Measurements from ENCODE around the gene LRRC26. TPM values are rescaled to one million over a fixed set of nuclear protein-coding genes. Genes with fewer than 3 reads are reported as not detected.
"Not testable (repeated sequence)": the region's sequence is repeated elsewhere in the genome, so short reads cannot be mapped to it uniquely, and the experiment has no call there.

Gene LRRC26
- total RNA-seq, 1 donor: not detected

DNA sequence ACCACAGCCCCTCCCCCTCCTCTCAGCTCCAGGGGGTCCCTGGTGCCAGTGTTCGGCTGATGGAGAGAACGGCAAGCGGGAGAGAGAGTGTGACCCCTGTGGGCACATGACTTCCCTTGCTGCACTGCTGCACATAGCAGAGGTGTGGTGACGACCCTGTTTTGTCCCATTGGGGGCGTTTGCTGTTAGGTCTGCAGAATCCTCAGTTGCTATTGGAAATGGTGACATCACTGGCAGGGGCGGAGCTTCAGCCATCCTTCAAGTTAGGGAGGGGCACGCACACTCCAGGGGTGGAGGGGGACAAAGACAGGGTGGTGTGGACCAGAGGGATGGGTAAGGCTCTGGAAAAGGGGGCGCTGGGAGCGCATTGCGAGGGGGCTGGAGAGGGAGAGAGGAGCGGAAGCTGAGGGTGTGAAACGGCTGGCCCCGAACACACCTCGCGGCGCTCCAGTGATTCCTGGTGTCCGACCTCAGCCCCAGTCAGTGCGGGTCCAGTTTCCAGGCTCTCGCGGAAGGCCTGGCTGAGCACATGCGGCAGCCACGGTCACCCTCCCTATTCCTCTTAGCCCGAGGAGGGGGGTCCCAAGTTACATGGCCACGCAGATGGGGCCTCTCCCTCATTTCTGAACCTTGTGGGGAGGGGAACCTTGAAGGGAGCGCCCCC lies 31.7 kb downstream of the LRRC26 start:
- no peak for TF ChIP-seq CTCF (IDR thresholded peaks at IDR 0.05; ENCODE audit: extremely low read depth, low read depth, low read length)
- H3K4me3 ChIP-seq (ENCODE audit: insufficient read depth, low read length): no peak overlapping the region
- no peak overlapping the region for H2AFZ ChIP-seq (ENCODE audit: low read length)
- H3K27me3 ChIP-seq (ENCODE audit: insufficient read depth, low read length): peaks cover 48% of the 10 kb centered on the region
- H3K27ac ChIP-seq (ENCODE audit: low read depth, low read length): no peak overlapping the region
- no peaks in the 10 kb centered on the region for H3K36me3 ChIP-seq (ENCODE audit: insufficient read depth, low read length)
- H3K4me1 ChIP-seq (ENCODE audit: insufficient read depth, low read length): no peaks in the 10 kb centered on the region
- H3K9me3 ChIP-seq (ENCODE audit: low read depth, low read length): no peaks in the 10 kb centered on the region
- no peak overlapping the region for H3K4me2 ChIP-seq (ENCODE audit: insufficient read depth, low read length)
- H3K79me2 ChIP-seq (ENCODE audit: insufficient read depth, low read length): no peaks in the 10 kb centered on the region
- H4K20me1 ChIP-seq (ENCODE audit: insufficient read depth, low read length): no peaks in the 10 kb centered on the region
- peak; percentile 91 for DNase-seq (ENCODE audit: insufficient read length, low spot score, missing footprints)

- peak; percentile 93 for DNase-seq (ENCODE audit: insufficient read length, low spot score, missing footprints)
- no peaks in the 10 kb centered on the region for H4K20me1 ChIP-seq (ENCODE audit: insufficient read depth, low read length)
- no peaks in the 10 kb centered on the region for H3K36me3 ChIP-seq (ENCODE audit: insufficient read depth, low read length)
- H3K27ac ChIP-seq (ENCODE audit: low read depth, low read length): no peak overlapping the region
- no peak for TF ChIP-seq CTCF (IDR thresholded peaks at IDR 0.05; ENCODE audit: extremely low read depth, low read depth, low read length)
- no peaks in the 10 kb centered on the region for H3K4me1 ChIP-seq (ENCODE audit: insufficient read depth, low read length)
- no peak overlapping the region for H3K4me2 ChIP-seq (ENCODE audit: insufficient read depth, low read length)
- peaks cover 46% of the 10 kb centered on the region for H3K27me3 ChIP-seq (ENCODE audit: insufficient read depth, low read length)
- H3K4me3 ChIP-seq (ENCODE audit: insufficient read depth, low read length): no peak overlapping the region
- no peaks in the 10 kb centered on the region for H3K79me2 ChIP-seq (ENCODE audit: insufficient read depth, low read length)
- no peak overlapping the region for H2AFZ ChIP-seq (ENCODE audit: low read length)
- H3K9me3 ChIP-seq (ENCODE audit: low read depth, low read length): no peaks in the 10 kb centered on the region
Measured at GRCh38 chr9:137136881-137137607, 32.8 kb downstream of the LRRC26 start.

GRCh38 chr9:137136261-137136880 lies 33.5 kb downstream of the LRRC26 start:
- Histone ChIP-seq H2AFZ (ENCODE audit: low read length) (no peak overlapping the region), H3K79me2 (ENCODE audit: insufficient read depth, low read length) (no peaks in the 10 kb centered on the region), H3K36me3 (ENCODE audit: insufficient read depth, low read length) (no peaks in the 10 kb centered on the region), H3K4me2 (ENCODE audit: insufficient read depth, low read length) (no peak overlapping the region), H3K27ac (ENCODE audit: low read depth, low read length) (no peak overlapping the region), H3K4me1 (ENCODE audit: insufficient read depth, low read length) (no peaks in the 10 kb centered on the region), H4K20me1 (ENCODE audit: insufficient read depth, low read length) (no peaks in the 10 kb centered on the region), H3K27me3 (ENCODE audit: insufficient read depth, low read length) (peaks cover 45% of the 10 kb centered on the region), H3K9me3 (ENCODE audit: low read depth, low read length) (no peaks in the 10 kb centered on the region), H3K4me3 (ENCODE audit: insufficient read depth, low read length) (no peak overlapping the region)
- no peak for TF ChIP-seq CTCF (IDR thresholded peaks at IDR 0.05; ENCODE audit: extremely low read depth, low read depth, low read length)
- peak; percentile 88 for DNase-seq (ENCODE audit: insufficient read length, low spot score, missing footprints)

- not testable (repeated sequence) for H3K79me2 ChIP-seq (ENCODE audit: insufficient read depth, low read length); H3K27ac ChIP-seq (ENCODE audit: low read depth, low read length); H2AFZ ChIP-seq (ENCODE audit: low read length); H4K20me1 ChIP-seq (ENCODE audit: insufficient read depth, low read length); H3K4me1 ChIP-seq (ENCODE audit: insufficient read depth, low read length); H3K9me3 ChIP-seq (ENCODE audit: low read depth, low read length); H3K36me3 ChIP-seq (ENCODE audit: insufficient read depth, low read length); DNase-seq (ENCODE audit: insufficient read length, low spot score, missing footprints); H3K4me3 ChIP-seq (ENCODE audit: insufficient read depth, low read length); H3K4me2 ChIP-seq (ENCODE audit: insufficient read depth, low read length)
- peaks cover 34% of the 10 kb centered on the region for H3K27me3 ChIP-seq (ENCODE audit: insufficient read depth, low read length)
Measured at GRCh38 chr9:137135154-137135553, 34.7 kb downstream of the LRRC26 start.
